GM19455 (cell line): Measurements from ENCODE around the gene TSPAN3.

Experiments used
- ATAC-seq: cut with Tn5 transposase; IDR thresholded peaks from one replicate; pipeline ENCODE4 v1.9.1; 2021; ENCODE audit not compliant: unreplicated experiment

Gene TSPAN3

DNA sequence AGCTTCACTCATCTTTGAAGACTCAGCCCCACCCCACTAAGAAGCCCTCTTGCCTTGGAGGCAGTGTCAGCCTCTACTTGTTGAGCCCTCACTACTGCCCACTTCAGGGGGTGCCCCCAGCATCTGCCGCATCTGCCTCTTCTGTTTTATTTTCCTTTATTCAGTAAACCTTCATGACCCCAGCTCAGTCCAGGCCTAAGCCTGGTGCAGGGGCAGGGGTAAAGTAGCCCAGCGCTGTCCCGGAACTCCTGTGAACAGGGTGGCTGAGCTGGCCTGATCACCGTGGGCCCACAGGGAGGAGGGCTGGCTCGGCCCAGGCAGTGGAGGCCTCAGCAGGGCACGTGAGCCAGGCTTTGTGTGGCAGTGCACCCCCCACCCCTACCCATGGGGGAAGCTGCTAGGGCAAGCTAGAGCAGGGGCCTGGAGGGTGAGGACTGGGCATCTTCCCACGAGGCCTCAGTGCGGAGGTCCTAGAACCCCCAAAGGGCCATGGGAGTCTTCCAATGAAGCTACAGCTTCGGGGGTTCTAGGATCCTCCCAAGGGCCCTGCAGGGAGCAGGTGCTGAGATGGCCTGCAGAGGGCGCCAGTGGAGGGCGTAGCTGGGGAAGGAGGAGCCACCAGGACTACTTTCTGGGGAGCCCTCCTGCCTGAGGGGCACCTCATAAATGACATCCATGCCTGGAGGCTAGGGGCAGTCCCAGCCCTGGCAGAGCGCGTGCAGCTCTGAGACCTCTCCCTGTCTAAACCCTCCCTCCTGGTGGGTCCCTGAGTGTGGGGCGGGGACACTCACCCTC lies 36.0 kb downstream of the TSPAN3 start:
- ATAC-seq: no peak

DNA sequence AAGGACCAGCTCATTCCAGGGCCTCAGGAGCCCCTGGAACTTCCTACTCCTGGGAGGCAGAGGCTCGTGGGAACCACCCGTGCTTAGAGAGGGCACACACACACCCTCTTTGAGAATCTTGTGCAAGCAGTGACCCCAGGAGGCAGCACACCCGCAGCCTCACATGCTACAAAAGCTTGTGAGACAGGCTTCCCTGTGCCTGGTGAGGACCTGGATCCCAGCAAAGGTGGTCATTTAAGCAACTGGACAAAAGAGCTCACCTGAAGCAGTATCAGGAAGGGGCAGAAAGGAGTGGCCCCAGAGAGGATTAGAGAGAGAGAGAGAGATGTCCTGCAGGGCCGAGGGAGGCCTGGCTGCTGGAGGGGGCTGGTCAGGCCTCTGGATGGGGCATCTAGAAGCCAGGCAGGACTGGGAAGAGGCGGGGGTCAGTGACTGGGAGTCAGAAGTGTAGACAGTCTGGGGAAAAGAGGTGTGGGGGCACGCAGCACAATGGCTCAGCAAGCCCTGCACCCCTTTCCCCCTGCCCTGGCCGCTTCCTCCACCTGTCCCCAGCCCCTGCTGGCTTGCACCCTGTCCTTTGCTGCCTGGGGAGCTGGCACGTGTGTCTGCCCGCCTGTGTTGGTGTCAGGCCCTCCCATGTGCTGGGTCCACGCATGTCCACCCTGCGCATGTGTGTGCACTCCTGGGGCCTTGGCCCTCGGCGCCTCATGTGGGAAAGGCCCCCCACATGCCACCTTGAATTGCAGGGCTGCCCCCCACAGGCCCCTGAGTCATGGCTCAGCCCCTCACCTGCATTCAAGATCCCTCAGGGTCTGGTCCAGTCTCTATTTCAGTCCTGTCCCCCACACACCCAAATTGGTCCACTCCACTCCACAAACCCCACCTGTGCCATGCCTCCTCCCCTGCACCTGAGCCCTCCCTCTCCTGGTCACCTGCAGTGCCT lies 36.9 kb downstream of the TSPAN3 start:
- ATAC-seq: no peak

DNA sequence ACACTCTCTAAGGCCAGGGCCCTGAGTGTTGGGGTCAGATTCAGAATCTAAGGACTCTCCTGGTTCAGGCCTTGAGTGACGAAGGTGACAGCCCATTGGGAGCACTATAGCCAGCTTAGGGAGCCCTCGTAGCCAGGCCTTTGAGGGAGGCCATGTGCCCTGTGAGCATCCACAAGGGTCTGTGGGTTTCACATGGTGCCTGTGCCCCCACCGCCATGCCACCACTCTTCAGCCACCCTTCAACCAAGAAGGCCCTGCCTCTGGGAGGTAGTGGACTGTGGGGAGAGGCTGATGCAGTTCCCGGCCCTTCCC lies 37.5 kb downstream of the TSPAN3 start:
- ATAC-seq: no peak

DNA sequence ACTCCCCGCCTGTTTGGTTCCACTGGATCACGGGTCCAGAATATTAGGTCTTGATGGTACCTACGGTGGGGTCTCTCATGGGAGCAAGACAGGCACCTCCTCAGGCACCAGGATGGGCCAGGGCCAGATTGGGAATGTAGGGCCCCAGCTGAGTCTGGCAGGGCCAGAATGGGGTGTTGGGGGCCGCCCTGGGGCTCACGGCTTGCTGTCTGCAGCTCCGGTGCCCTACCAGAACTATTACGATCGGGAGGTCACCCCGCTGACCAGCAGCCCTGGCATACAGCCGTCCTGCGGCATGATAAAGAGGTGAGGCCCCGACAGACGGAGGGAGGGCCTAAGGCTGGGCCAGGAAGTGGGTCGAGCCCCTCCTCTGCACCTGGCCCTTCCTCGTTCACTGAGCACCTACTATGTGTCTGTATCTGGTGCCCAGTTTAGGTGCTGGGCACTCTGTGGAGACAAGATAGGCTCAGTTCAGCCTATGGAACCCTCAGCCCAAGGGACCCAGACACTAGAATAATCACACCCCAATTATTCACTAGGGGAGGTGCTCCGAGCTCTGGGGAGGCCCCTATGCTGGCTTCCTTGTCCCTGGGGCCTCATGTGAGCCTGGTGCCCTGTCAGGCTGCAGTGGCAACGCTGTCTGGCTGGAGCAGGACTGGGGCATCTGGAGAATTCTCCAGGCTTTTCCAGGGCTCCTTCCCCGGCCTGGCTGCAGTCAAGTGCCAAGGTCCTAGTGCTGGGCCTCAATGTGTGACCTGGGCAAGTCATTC lies 38.1 kb downstream of the TSPAN3 start:
- ATAC-seq: no peak

DNA sequence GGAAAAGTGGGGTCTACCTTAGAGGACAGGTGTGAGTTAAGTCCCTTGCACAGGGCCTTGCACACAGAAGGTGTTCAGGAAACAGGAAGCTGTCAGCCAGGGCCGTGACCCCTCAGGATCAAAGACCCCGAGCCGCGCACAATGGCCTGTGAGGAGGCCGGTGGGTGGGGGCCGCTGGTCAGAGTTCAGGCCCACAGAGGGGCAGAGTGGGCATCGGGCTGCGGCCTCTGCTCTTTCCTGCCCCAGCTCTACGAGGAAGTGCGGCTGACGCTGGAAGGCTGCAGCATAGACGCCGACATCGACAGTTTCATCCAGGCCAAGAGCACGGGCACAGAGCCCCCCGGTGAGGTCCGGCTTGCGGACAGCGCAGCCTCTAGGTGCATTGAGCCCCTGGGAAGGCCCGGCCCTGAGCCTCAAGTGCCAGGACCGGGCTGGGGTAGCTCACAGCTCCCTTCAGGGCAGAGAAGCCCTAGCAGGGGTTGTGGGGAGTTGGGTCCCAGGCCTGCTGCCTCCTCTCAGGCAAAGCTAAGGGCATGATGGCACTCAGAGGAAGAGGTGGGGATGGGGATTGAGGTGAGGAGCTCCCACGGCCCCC lies 38.8 kb downstream of the TSPAN3 start:
- no peak for ATAC-seq

DNA sequence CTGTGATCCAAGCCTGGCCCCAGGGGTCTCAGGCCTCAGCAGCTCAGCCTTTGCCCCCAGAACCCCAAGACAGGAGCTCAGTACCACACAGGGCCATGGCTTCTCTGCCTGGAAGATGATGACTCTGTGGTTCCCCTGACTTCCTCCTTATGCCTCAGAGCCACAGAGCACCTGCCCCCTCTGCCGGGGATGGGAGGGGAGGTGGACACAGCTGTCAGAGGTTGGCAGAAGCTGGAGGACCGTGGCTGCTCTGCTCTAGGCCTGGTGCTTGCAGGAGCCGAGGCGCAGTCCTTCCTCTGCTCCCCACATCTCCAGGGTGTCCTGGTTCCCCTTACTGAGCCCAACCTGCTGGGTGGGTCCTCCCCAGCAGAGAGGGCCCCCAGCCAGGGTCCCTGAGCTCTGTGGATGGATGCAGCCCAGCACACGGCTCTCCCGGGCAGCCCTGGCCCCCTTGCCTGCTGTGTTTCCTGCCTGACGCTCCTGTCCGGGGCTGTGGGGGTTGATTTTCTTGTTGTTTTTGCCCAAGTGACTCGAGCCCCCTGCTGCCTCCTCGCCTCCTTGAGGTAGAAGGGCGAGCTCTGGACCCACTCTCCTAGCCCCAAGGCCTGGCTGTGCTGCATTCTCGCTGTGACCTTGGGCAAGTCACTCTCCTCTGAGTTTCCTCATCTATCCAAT lies 39.4 kb downstream of the TSPAN3 start:
- no peak for ATAC-seq

DNA sequence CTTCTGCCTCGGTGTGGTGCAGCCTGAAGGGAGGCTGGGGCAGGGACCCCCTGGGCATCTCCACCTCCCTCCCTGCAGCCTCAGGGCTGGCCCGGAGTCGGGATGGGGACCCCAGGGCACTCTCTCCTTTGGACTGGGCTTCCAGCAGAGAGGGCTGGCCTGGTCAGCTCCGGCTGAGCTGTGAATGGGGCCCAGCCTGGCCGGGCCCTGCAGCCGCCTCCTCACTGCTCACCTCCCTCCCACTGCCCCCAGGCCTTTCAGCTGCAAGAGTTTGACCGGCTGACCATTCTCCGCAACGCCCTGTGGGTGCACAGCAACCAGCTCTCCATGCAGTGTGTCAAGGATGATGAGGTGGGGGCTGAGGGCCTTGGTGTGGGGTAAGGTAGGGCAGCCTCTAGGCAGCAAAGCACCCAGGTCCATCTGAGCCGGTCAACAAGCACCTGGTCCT lies 40.0 kb downstream of the TSPAN3 start:
- no peak for ATAC-seq

DNA sequence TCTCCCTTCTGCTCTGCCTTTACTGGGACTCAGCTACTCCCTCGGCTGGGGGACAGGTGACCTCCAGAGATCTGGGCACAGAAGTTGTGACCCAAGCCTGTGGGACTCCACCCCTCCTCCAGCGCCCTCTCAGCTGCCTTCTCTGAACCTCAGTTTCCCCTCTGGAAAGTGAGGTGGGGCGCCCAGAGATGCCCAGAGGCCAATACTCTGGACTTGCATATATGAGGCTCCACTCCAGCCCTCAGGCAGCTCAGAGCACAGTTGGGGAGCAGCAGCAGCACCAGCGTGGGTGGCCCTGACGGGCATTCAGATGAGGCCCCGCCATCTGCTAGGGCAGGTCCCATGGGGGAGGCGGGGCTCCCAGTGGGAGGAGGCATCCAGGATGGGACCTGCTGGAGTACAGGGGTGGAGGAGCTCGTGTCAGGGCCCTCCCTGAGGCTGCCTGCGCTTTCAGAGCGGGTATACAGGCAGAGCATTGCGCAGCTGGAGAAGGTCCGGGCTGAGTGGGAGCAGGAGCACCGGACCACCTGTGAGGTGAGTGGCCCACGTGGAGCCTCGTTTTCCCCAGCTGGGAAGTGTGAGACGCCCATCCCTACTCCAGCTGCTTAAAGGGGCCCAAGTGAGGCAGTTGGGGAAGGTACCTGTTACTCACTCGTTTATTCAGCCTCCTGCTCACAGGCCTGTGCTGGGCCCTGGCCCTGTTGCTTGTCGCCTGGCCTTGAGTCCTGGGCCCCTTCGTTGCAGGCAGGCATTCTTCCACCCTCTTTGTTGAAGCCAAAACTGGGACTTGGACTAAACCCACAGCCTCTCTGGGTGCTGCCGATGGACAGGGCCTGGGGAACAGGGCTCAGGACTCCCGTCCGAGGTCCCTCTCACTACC lies 40.6 kb downstream of the TSPAN3 start:
- ATAC-seq: no peak

DNA sequence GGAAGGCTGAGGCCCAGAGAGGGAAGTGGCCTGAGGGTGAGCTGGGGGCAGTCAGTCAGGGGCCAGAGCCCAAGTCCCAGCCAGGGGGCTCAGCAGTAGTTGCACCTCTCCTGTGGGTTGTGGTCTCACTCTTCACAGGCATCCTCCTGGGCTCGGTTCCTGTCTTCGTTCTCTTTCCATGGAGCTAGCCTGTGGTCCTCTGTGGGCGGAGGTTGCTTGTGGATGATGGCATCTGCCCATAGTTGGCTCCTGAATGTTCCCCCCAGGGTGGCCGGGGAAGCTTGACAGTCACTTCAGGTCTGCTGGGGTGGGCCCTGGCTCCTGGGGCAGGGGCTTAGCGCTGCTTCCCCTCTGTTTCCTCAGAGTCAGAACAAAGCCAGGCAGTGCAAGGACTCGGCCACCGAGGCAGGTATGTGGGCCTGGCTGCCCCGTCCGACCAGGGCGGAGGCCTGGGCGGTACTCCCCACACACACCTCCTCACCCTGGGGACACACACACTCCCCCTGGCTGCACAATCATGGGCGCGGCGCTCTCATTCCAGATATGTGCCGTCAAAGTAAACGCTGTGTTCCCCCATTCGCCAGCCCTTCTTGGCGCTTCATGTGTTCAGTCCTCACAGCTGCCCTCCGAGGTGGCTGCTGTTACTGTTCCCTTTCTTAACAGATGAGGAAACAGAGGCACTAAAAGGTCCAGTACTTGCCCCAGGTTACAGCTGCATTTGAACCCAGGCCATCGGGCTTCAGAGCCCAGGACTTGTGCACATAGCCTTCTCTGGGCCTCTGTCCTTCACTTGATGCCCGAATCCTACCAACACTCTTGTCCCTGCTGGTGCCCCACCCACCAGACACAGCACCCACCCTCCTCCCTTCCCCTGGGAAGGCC lies 41.5 kb downstream of the TSPAN3 start:
- no peak for ATAC-seq

DNA sequence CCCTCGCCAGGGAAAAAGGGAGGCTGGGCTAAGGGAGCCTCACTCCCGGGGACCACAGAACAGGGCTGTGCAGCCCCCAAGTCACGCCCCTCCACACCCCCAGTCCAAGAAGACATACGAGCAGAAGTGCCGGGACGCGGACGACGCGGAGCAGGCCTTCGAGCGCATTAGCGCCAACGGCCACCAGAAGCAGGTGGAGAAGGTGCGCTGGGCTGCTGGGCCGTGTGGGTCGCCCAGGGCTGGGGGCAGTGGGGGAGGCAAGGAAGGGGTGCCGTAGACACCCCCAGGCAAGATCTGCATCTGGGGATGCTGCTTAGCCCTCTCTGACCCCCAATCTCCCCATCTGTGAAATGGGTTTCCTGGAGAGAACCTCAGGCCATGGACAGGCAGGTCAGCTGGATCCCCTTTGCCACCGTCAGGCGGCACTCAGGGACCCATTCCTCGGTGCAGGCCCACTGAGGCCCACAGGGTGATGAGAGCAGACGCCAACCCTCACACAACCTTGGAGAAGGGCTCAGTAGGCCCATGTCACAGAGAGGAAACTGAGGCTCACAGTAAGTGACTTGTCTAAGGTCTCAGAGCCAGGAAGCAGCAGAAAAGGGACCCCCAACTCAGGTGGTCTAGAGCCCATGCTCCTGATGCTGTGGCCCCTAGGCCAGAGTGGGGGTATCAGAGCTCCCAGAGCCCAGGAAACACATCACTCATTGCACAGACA lies 42.3 kb downstream of the TSPAN3 start:
- no peak for ATAC-seq

DNA sequence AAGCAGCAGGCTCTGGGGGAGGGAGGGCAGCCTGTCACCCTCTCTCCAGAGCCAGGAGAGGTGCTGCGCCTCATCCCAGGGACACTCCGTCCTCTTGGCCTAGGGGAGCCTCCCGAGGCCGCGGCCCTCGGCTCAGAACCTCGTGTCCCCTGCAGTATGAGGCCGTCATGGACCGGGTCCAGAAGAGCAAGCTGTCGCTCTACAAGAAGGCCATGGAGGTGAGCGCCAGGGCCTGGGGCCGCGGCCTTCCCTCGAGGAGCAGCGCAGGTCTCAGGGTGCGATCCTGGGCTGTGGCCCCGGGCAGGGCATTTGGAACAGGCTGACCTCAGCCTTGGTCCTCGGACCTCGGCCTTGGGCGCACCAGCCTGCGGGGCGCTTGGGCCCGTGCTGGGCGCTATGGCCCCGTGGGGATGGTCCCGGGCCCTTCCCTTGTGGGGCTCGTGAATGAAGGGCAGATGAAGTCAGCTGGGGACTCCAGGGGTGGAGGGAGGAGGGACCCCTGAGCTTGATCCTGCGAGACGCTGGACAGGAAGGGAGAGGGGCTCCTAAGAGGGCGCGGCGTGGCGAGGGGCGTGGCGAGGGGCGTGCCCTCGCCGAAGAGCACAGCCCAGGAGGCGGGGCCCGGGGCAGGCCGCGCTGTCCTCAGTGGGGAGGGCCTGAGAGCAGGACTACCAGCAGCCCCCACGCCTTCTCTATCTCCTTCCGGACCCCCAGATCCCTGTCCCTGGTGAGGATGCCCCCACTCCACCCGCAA lies 43.0 kb downstream of the TSPAN3 start:
- ATAC-seq: no peak

DNA sequence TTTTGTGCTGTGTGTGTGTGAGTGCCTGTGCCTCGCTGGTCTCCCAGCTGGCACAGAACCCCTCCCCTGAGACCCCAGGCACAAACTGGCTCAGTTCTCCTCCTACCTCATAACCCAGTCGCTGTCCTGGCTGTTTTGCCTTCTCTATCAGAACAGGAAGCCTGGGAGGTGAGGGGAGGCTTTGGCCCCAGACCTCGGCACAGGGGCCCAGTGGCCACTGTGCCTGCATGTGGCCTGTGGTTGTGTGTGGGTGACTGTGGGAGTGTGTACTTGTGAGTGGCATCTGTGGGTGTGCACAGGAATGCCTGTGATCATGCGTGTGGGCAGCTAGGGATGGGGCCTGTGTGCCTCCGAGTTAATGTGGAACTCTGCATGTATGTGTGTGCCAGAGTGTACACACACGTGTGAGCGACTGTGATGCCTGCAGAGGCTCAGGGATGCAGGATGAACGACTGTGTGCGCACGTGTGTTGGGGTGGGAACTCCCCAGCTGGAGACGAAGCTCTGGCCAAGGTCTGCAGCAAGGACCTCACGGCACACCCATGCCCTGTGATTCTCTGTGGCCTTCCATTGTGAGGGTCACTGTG lies 43.7 kb downstream of the TSPAN3 start:
- ATAC-seq: no peak

DNA sequence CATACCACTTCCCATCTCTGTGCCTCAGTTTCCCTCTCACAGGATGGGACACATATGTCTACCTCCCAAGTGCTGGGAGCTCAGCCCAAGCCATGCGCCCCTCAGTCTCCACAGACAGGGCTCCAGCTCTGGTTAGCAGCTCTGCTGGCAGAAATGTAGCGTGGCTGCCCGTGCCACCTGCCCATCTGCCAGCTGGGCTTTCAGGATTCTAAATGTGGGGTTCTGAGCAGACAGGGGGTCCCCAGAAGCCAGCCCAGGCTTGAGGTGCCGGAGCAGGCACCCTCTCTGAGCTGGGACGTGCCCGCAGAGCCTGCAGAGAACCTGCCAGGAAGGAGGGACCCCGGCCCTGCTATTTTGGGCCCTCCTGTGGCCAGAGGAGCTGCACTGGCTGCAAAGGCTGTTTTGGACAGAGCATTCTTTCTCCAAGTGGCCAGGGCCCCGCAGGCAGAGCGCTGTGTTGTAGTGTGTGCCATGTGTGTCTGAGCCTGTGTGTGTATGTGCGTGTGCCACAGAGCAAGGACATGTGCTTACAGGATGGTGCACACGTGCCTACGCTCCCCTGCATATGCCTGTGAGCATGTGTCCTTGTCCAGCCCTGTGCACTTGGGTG lies 44.3 kb downstream of the TSPAN3 start:
- ATAC-seq: no peak

DNA sequence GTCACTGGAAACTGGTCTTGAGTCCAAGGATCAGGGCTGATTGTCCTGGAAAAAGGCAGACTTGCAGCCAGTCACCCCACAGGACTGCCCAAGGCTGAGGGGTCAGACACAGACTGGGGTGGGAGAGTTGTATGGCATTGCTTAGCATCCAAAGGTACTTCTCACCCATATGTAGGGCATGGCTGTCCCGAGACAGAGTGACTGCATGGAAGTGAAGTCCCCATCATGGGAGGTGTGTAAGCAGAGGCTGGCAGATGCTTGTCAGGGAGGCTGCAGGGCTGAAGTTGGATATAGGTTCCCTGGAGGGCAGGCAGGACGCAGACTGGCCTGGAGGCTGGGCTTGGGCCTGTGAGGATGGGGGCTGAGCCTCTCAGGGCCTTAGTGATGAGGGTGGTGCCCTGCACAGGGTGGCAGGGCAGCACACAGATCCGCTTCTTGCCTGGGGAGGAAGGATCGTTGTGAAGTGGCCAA lies 44.9 kb downstream of the TSPAN3 start:
- ATAC-seq: no peak

DNA sequence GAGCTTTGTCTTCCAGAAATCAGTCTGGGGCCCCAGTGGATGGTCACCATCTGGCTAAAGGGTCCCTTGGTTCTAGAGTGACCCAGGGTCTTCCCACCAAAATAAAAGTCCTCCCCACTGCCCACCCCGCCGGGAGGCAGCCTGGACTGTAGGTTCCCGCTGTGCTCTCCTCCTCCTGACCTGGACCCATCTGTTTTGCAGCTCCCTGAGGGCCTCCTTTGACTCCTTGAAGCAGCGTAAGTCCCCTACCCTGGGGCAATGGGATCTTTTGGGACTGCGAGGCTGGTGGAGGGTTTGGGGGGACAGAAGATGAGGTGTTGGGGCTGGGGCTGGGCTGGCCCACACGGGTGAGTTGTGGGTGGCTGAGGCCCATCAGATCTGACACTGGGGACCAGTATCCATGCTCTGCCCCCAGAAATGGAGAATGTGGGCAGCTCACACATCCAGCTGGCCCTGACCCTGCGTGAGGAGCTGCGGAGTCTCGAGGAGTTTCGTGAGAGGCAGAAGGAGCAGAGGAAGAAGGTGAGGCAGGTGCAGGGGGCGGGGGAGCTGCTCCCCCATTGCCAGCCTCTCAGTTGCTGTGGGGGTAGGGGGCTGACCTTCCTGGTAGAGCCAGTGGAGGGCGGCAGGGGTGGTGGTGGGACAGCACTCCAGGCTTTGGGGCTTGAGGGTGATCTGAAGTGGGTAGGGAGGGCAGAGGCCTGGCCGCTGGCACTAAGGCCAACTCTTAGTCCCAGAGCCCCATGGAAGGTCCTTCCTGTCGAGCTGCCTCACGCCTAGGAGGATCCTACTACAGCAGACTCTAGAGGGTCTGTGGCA lies 45.6 kb downstream of the TSPAN3 start:
- no peak for ATAC-seq
